ENCODE measurements around the gene EIF4G2.

GRCh38 chr11:10785146-10785474, 23.6 kb downstream of the EIF4G2 start:
- no peak for TF ChIP-seq CTCF (IDR thresholded peaks at IDR 0.05)
- TF ChIP-seq EP300 (IDR thresholded peaks at IDR 0.05), result no peak
- no peak for TF ChIP-seq POLR2AphosphoS5 (IDR thresholded peaks at IDR 0.05)
- TF ChIP-seq POLR2A (IDR thresholded peaks at IDR 0.05), result no peak
